Adrenal gland (tissue), 5 donors: ENCODE measurements around the gene CAMKMT.

Experiments
- CTCF ChIP-seq, 6 experiments: fragments of 450-650 bp in 4 of 6; fragments of 200-600 bp in 2 of 6; sonication (generic) in 1 of 6; IDR thresholded peaks; 1 replicate in 5 of 6; 2 replicates in 1 of 6; pipeline versions ENCODE4 v1.5.1 to v1.8.0; 2016 to 2021; ENCODE audit warnings: antibody characterized with exemption in 6 of 6, mild to moderate bottlenecking in 2 of 6, moderate library complexity in 1 of 6
- POLR2A ChIP-seq, 2 donors: fragments of 450-650 bp; IDR thresholded peaks; one replicate each; pipeline ENCODE4 v1.6.1; 2017; ENCODE audit warnings: antibody characterized with exemption in 2 of 2, mild to moderate bottlenecking in 2 of 2, moderate library complexity in 1 of 2
- donor health status: DM: no; HTN: no; CAD: no.

- no peak for TF ChIP-seq CTCF (IDR thresholded peaks at IDR 0.05)
- TF ChIP-seq POLR2A (IDR thresholded peaks at IDR 0.05) = no peak
Measured at GRCh38 chr2:44559108-44559507, 197.4 kb downstream of the CAMKMT start.
